HG03039 (cell line): ENCODE measurements around the gene FAM221A.
"Not testable (repeated sequence)": the region's sequence is repeated elsewhere in the genome, so short reads cannot be mapped to it uniquely, and the experiment has no call there.

Source experiments
- ATAC-seq: cut with Tn5 transposase; IDR thresholded peaks from one replicate; pipeline ENCODE4 v1.9.1; 2021; ENCODE audit warnings: mild to moderate bottlenecking, moderate library complexity; ENCODE audit not compliant: unreplicated experiment

FAM221A gene

DNA sequence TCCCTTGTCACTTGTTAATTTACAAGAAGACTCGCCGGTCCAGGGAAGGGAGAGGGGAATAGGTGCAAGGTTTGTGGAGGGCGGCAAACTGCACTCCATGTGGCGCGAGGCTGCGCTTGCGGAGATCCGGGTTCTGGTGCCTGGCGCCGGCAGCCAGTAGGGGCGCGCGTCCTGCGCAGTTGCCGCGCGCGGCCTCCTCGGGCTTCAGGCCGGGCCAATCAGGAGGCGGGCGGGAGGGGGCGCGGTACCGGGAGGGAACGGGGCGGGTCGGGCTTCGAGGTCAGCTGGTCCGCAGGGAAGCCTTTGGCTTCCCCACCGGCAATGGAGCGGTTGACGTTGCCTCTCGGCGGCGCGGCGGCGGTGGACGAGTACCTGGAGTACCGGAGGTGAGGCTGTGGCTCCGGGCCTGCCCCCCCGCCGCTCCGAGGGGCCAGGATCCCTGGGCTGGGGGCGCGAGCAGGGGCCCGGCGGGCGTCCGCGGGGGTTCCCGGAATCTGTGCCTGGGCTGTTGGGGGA is at the start of gene FAM221A:
FAM221A (plus strand) TSS at position 302 of the 516 bp plus-strand sequence; CDS start at position 322, 20 bp downstream.
- ATAC-seq = peak; percentile 99

GRCh38 chr7:23633417-23633816 is 46.6 kb upstream of the FAM221A start:
- ATAC-seq = no peak

- ATAC-seq = no peak
Measured at GRCh38 chr7:23645822-23646221, 34.2 kb upstream of the FAM221A start.

- ATAC-seq = no peak
Measured at GRCh38 chr7:23653942-23654341, 26.1 kb upstream of the FAM221A start.

GRCh38 chr7:23654508-23654907 is 25.5 kb upstream of the FAM221A start:
- no peak for ATAC-seq

DNA sequence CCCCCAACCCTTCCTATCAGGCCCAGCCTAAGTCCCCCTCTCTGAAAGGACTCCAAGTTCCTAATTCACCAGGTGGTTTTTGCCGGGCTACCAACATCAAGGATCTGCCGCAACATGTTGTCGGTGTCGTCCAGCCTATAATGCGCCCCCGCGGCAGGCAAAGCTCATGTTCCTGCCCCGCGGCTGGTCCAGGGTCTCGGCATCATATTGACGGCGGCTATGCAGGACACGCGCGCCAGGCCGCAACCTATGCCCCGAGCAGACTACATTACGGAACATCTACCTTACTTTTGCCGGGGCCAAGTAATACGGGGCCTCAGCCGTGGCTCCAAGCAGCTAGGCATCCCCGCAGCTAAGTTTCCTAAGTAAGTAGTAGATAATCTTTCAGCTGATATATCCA is 24.6 kb upstream of the FAM221A start:
- no peak for ATAC-seq

GRCh38 chr7:23658831-23659427 is 21.1 kb upstream of the FAM221A start:
- no peak for ATAC-seq

DNA sequence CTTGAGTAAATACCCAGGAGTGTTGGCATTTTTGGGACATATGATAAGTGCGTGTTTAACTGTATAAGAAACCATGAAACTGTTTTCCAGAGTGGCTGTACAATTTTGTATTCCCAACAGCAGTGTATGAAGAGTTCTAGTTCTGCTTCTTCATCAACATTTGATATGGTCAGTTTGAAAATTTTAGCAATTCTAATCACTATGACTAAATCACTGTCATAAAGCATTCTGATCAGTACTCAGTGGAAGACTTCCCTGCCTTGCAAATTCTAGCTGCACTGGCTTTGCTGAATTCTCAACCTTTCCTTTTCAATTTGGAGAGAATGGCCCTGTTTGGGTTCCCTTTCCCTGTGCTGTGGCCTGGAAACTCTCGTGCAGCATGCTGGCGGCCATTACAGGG is 18.6 kb upstream of the FAM221A start:
- ATAC-seq = no peak

- ATAC-seq = no peak
Measured at GRCh38 chr7:23662124-23662983, 17.6 kb upstream of the FAM221A start.

GRCh38 chr7:23662984-23663313 is 17.1 kb upstream of the FAM221A start:
- no peak for ATAC-seq

DNA sequence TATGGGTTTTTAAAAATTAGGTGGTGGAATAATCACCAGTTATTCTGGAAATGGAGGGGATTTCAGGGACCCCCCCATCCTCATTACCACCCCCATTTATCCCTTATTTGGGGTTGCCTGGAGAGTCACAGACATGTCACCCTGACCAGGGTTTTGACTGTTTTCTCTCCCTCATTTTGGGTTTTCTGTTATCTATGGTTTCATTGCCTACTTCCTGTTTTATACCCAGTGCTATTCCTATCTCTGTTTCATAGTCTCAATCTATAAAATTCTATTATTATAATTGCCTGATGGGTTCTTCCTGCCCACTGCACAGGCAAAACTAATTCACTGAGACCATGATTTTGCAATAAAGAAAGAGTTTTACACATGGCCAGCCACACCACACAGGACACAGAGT is 15.9 kb upstream of the FAM221A start:
- ATAC-seq = no peak

GRCh38 chr7:23672033-23672432 is 8.0 kb upstream of the FAM221A start:
- no peak for ATAC-seq

- ATAC-seq = peak; percentile 33
Measured at GRCh38 chr7:23680414-23681405, 711 bp downstream of the FAM221A start.

- not testable (repeated sequence) for ATAC-seq
Measured at GRCh38 chr7:23684041-23684440, 4.0 kb downstream of the FAM221A start.

GRCh38 chr7:23685731-23686130 is 5.7 kb downstream of the FAM221A start:
- no peak for ATAC-seq

- no peak for ATAC-seq
Measured at GRCh38 chr7:23687011-23687410, 7.0 kb downstream of the FAM221A start.

- no peak for ATAC-seq
Measured at GRCh38 chr7:23689165-23689564, 9.2 kb downstream of the FAM221A start.

- ATAC-seq = no peak
Measured at GRCh38 chr7:23691320-23691719, 11.3 kb downstream of the FAM221A start.

GRCh38 chr7:23693224-23693623 is 13.2 kb downstream of the FAM221A start:
- ATAC-seq = no peak

DNA sequence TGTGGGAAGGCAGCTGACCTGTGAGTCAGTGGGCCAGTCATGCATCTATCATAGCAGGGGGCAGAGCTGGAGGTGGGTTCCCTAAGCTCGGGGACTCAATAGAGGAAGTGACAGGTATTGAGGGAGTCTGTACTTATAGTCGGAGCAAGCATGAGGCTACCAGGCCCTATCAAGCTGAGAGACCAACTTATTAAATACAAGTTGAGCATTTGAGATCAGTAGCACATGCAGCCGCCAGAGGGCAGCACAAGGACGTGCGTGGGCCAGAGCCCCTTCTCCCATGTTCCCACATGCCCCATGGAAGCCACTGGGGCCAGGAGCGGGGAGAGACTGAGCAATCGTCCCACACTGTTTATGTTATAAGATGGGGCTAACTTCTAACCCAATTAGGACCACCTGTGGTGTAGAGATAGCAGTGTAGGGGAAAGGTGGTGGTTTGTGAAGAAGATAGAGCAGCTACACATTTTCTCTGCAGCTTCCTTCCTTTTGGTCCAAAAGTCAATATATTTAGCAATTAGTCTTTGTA is 17.0 kb downstream of the FAM221A start:
- no peak for ATAC-seq

DNA sequence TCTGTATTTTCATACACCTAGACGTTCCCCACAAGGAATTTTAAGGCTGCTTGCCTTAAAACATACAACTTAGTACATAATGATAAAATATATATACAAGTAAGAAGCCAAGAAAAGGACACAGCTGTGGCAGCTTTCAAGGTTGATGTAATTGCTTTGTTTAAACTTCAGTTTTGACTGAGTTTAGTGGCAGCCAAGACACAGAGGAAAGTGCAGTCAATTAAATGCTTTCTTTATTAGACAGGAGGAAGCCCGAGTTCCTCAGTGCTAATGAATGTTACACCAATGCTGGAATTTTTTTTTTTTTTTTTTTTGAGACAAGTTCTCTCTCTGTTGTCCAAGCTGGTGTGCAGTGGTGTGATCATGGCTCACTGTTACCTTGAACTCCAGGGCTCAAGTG is 18.8 kb downstream of the FAM221A start:
- no peak for ATAC-seq
